Right kidney (tissue), 1 donor: ENCODE measurements around the gene RTP2.

ENCODE experiments used
- DNase-seq: peaks from one replicate; pipeline ENCODE4 v3.0.0-alpha.2; 2016

RTP2 gene

DNA sequence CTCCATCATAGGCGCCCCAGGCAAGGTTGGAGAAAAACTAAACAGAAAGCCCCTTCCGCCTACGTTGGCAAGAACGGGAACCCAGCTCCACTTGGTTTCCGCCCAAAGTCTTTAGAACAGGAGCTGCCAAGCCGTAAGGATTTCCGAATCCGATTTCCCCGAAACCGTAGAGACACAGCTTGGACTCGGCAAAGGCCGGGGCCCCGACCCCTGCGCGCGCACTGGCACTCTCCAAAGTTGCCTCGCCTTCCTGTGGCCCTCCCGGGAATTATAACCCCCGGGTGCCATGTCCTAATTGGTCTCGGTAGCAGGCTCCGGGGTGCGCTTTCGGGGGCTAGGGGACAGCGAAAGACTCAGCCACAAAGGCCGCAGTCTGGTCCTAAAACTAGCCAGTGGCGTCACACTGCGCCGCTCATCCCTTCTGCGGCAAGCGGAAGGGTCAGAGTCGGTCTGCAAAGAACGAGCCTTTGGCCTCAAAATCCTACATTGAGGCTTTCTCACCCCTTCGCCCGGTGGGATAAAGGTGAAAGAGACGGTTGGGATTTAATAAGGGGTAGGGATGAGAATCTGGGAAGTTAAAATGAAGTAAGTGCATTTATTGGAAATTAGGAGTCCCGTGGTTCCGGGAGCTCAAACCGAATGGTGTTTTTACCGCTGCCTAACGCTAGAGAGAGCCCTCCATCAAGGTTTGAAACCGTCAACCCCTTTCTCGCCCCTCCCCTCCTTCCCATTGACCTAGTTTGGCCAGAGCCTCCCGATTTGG is 36.2 kb upstream of the RTP2 start:
- peak; percentile 93 for DNase-seq

DNA sequence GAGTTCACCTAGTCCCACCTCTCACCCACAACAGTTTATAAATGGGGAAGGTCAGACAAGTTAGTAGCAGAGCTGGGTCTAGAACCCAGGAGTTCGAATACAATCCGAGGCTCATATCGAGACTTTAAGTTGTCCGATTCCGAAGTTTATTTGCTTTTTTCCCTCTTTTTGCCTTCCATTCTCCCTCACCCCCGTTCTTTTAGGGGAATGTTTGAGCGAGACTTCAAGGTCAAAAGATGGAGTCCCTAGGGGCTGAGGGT is 35.6 kb upstream of the RTP2 start:
- peak; percentile 79 for DNase-seq

DNA sequence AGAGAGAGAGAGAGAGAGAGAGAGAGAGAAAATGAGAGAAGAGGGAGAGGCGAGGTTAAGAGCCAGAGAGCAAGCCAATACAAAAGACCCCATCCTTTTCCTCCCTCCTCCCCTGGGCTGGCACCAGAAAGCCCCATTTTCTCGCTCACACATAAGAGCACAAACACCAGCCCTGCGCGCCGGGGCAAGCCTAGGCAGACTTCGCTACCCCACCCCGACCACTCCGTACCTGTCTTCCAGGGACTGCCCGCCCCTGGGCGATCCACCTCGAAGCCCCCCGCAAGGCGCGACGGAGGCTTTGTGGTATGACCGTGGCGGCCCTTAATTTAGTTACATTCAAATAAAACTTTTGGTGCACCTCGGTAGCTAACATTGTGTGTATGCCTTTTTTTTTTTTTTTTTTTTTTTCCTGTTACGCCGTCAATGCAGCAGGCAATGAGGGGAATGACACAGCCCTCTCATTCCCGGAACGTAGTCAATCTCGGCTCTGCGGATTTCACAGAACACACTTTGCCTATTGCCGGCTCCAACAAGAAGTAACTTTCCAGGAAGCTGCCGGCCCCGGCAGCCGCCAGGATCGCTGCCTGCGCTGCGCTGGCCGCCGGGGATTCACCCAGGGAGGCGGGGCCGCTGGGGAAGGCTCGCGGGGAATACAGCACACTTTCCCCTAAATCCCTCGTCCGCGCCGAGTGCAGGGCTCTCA is 35.2 kb upstream of the RTP2 start:
- peak; percentile 72 for DNase-seq

- no peak for DNase-seq
Observed at GRCh38 chr3:187737006-187737367, 34.6 kb upstream of the RTP2 start.

DNA sequence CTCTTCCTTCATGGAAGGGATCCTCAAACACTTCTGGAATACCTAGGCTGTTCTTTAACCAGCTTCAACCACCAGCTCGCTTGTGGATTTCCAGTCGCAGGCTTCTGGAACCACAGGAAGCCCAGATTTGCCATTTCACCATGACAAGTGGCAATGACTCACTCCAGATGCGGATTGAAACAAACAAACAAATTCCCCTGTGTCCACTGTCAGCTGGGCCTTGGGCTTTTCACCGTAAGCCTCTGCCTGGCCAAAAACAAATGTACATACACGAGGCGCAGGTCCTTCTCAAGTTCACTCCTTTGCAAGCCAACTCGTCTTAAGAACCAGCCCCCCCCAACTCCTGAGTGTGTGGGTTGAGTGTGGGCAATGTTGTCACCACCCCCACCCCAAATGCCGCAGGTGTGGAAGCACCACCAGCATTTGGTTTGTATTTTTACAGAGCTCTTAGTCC is 34.1 kb upstream of the RTP2 start:
- no peak for DNase-seq

GRCh38 chr3:187735837-187736236 is 33.5 kb upstream of the RTP2 start:
- no peak for DNase-seq

- DNase-seq, result no peak
Observed at GRCh38 chr3:187735383-187735782, 33.0 kb upstream of the RTP2 start.

DNA sequence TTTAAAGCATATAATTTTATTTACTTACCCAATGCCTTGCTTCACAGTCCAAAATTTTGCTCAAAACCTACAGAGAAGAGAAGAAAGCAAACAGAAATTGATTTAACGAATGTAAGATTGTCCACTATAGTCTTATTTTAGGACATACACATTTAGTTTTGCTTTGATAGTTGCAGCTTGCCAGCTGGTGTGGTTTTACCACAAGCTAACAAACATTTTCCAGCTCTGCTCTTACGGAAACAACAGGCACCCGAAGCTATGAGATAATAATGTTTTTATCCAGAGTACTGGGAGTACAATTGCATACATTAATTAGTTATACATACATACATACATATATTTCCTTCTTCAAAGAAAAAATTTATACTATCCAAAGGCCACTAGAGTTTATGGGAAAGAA is 32.5 kb upstream of the RTP2 start:
- DNase-seq, result no peak

- DNase-seq, result no peak
Observed at GRCh38 chr3:187733371-187733770, 31.0 kb upstream of the RTP2 start.

DNA sequence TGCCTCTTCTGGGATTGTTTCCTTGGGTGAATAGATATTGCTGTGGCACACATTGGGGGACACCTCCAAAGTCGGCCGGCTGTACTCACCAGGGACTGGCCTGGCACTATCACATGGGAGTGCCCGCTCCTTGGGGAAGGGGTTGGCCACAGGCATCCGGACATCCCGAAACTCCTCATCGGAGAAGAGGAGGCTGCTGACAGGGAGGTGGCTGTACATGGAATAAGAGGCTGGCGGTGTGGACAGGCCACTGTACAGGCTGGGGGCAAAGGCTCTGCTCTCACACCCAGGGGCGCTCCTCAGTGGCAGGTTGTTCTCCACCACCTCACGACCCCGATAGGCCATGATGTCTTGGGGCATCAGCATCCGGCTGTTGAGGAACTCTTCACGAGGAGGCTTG is 27.2 kb upstream of the RTP2 start:
- no peak for DNase-seq

DNA sequence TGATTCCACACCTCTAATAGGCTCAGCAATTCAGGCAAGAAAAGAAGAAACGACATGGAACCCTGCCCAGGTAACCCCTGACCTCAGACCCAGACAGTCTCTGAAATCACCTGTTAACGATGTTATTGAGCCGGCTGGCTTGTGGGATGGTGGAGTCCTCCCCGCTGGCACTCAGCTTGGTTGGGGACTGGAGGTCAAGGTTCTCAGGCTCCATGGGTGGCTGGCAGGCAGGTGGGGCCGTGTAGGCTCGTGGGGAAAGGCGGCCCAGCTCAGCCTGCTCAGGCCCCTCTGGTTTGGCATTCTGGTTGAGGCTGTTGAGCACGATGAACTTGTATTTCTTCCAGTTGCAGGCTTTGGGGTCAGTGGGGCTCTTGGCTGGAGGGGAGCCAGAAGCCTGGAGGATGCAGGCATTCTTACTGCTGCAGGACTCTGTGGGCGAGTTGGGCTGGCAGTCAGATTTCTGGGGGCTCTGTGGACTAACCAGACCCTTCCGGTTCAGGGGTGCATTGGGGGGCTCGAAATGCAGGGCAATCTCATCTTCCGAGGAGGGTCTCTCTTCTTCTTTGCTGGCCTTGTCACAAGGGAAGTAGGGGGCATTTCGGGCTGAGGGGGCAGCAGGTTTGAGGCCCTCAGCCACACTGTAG is 26.7 kb upstream of the RTP2 start:
- no peak for DNase-seq

DNA sequence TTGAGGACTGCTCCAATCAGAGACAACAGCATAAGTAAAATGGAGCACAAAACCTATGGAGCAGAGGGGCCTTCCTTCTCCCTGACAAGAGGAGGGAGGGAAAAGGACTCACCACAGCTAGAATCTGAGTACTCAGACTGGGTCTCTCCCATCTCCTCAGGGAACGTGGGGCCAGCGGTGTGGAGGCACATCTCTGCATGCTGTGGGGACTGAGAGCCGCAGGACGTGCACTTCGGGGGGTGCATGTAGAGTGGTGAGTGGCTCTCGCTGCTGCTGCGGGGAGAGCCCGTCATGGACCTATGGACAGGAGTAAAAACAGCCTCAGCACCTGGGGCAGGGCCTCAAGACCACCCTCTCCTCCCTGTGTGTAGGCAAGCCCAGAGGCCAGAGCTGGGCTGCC is 25.9 kb upstream of the RTP2 start:
- DNase-seq, result no peak

DNA sequence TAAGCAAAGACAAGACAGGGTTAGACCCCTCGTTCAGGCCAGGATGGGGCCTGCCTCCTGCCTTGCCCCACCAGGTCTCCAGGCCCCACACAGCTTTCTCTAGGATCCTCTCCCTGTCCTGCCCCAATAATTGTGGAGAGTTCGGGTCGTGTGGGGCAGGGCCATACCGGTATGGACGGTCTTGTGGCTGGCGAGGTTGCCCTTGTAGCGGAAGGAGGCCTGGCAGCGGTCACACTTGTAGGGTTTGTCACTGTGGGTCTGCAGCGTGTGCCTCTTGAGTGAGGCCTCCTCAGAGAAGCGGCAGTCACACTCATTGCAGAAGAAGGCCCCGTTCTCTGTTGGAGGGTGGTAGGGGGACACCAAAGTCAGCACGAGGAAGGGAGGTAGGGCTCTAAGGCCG is 24.2 kb upstream of the RTP2 start:
- DNase-seq, result no peak

GRCh38 chr3:187725653-187726370 is 23.5 kb upstream of the RTP2 start:
- no peak for DNase-seq

- no peak for DNase-seq
Observed at GRCh38 chr3:187725224-187725623, 22.9 kb upstream of the RTP2 start.

DNA sequence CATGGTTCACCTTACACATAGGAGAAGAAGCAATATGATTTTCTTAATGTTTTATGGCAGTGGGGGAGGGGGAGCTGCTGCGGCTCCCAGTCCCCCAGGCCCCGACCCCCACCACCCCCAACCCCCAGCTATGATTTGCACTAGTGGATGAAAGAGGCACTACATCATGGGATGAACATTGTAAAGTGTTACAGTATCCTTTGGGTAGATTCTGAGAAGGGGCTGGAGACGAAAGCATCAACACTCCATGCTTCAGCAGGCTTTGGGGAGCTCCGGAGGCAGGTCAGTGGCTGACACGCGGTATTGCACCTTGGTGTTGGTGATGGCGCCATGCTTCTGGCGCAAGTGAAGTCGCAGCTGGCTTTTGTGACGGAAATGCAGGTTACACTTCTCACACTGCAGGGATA is 19.9 kb upstream of the RTP2 start:
- DNase-seq, result no peak

GRCh38 chr3:187721055-187721454 is 18.7 kb upstream of the RTP2 start:
- no peak for DNase-seq

- DNase-seq, result no peak
Observed at GRCh38 chr3:187720337-187720670, 17.9 kb upstream of the RTP2 start.

- no peak for DNase-seq
Observed at GRCh38 chr3:187719628-187720336, 17.4 kb upstream of the RTP2 start.

- DNase-seq, result no peak
Observed at GRCh38 chr3:187718802-187719201, 16.4 kb upstream of the RTP2 start.

DNA sequence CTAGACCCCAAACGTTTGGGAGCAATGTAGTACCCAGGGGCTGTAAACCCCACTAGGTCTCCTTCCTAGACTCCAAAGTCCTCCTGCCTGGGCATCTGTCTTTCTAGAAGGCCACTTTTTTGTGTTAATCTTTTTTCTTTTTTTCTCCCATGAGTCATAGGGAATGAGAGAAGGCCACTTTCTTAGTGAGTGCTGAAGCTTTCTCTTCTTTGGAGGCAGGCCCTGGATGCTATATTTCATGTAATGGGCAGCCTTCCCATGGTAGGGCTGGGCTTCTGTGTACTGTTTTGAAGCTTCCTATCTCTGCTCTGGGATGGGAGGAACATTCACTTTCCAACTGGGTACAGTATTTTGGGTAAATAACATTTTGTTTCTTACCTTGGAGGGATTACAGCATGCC is 15.2 kb upstream of the RTP2 start:
- DNase-seq, result no peak

- no peak for DNase-seq
Observed at GRCh38 chr3:187714404-187714979, 12.1 kb upstream of the RTP2 start.
